A172 (cell line): Measurements from ENCODE around the gene ZC3HAV1. TPM values are rescaled to one million over a fixed set of nuclear protein-coding genes. Genes with fewer than 3 reads are reported as not detected.
"Not testable (repeated sequence)": the region's sequence is repeated elsewhere in the genome, so short reads cannot be mapped to it uniquely, and the experiment has no call there.

Experiments
- DNase-seq: peaks from one replicate; pipeline ENCODE4 v3.0.0-alpha.2; 2015; ENCODE audit warnings: low spot score
- total RNA-seq: library from RNA; depleted of rRNA; stranded (reverse); fragments of >200 nt; shearing (Covaris generic); gene quantifications from 2 replicates; pipeline ENCODE4 v1.2.3, GENCODE V29; 2014

ZC3HAV1 gene
- total RNA-seq, 1 experiment from 2014 or later = 25.4 TPM

DNA sequence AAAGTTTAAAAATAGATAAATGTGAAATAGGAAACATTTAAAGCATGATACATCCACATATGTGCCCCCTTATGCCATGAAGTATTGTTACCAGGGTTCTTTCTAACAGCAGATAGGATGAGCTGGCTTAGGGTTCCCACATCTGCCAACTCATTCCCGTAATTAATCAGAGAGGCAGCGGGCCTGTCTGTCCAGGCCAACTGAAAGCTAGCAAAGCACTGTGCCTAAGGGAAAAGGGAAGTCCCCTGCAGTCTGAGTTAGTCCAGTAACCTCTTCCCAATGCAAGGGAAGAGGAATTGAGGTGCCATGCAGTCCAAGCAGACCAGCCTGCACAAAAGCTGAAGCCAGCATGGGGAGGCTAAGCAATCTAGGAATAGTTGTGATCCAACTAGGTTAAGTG lies 55.4 kb downstream of the ZC3HAV1 start:
- DNase-seq = peak; percentile 27

DNA sequence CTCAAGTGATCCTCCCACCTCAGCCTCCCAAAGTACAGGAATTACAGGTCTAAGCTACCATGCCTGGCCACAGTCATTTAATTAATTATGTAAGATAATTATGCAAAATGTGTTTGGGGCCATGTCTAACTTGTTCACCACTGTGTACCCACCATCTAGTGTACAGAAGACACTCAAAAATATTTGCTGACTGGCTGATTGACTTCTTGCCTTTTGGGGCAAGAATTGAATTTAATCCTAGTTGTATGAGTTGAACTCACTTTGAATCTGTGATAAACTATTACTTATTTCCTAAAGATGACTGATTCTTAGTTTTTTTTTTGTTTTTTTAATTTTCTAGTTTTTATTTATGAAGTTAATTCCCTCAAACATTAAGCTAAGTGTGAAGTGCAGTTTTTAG lies 57.9 kb downstream of the ZC3HAV1 start:
- no peak for DNase-seq

DNA sequence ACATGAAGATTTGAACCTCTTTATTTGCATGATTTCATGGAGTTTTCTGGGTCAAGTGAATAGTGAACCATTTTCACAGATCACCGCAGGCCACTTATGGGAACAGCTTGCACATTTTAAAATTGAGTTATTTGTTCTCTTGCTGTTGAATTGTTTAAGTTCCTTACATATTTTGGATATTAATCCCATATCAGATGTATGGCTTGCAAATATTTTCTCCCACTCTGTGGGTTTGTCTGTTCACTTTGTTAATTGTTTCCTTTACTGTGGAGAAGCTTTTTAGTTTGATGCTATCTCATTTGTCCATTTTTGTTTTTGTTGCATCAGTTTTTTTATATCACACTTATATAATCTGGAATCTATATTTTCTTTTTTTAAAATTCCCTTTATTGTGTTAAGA lies 59.6 kb downstream of the ZC3HAV1 start:
- no peak for DNase-seq

DNA sequence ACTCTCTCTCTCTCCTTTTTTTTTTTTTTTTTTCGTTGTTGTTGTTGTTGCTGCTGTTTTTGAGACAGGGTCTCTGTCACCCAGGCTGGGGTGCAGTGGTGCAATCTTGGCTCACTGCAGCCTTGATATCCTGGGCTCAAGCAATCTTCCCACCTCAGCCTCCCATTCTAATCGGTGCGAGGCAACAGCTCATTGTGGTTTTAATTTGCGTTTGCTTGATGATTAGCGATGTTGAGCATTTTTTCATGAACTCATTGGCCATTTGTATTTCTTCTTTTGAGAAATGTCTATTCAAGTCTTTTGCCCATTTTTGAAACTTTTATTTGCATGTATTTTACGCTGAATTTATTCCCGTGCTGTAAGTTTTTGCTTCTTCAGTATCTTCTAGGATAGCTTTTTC lies 60.4 kb downstream of the ZC3HAV1 start:
- no peak for DNase-seq

DNA sequence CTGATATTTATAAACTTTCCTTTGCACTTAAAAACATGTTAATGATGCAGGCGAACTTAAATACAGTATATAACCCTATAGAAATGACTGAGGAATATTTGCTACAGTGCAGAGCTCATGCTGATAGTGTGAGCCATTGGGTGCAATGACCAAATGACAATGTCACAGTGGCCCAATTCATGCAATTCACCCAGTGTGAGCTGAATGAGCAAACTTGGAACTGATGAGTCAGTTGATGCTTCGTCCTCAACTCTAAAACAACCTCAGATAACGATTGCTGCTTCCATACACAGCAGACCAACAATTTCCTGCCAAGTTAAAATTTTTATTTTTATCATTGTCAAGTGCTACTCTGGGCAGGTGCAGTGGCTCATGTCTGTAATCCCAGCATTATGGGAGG lies 61.5 kb downstream of the ZC3HAV1 start:
- DNase-seq = no peak

DNA sequence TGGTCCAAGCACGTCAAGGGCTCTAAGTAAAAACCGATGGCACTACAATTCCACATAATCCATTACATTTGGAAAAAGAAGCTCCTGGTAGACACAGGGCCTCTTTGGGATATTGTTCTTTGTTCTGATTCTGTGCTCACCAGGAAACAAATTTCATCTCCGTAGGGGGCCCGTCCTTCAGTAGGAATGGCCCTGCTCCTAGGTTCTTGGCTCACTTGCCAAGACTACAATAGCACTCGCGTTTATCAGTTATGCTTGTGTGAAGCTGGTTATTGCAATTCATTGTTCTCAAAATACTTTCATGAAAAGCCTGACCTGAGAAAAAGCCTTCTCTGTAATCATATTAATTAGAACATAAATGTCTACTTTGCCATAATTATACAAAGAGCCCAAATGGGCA lies 63.4 kb downstream of the ZC3HAV1 start:
- DNase-seq = no peak

DNA sequence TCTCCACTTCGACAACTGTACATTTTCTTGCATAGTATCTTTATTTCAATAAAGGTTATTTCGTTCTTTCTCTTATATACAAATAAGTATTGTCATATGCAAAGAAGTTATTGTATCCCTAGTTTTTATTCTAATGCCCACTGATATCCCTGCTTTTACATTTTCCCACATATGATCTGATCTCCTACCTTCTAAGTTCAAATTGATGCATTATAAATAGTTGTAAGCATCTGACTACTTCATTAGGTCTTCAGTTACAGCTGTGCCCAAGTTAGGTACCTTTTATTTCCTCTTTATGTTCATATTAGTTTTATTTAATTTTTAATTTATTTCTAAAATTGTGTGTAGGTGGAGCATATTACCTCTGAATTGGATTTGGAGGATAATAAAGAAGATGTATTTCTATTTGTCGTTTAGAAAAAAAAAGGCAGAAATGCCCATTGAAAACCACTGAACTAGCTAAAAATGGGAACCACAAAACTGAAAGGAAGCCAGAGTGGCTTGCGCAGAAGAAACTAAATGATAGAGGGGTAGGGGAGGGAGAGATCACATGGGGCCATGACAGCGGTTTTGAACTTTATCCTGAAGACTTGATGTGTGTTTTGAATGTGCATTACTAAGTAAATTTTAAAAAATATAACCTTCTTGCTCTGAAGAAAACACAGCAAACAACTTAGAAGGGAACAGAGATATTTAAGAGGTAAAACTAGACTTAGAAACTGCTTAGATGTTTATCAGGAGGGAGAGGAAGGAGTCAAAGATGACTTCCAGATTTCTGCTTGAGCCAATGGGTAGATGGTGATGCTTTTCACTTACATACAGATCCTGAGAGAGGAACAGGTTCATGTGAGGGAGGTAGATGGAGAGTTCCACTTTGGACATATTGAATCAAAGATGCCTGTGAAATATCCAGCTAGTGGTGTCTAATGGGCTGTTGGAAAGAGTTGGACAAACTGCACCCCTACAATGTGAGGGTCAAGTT lies 64.4 kb downstream of the ZC3HAV1 start:
- no peak for DNase-seq

DNA sequence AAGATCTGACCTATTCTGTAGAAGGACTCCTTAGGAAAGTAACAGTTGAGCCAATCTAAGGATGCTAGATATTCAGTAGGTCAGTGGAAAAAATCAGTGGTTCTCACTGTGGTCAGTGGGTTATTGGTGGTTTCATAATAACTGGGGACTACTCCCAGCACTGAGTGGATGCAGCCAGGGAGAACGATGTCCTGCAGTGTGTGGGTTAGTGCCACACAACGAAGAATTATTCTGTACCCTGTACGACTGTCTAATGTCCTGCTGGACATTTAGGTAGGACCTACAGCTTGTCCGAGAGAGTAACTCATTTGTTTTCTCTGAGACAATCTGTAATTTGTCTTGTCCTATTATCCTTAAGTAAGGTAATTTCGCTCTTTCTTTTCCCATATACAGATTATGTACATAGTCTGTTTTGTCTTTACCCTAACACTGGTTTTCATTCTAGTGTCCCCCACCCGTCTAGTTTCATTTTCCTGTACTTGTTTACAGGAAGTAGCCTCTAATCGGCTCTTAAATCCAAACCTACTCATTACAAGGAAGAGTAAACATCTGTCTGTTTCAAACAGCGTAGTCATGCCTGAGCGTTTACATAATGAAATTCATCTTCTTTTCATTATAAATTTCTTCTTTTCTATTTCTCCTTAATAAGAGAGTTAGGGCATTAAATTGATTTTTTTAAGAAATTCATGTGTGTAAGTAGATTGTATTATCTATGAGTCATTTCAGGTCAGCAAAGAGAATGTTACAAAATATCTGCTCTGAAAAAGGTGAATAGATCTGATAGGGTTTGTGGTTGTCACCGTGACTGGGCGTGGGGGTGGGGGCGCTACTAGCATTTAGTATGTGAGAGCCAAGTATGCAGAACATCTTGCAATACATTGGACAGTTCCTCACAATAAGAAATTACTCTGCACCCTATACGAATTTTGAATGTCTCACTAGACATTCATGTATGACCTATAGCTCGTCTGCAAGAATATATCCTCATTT lies 65.4 kb downstream of the ZC3HAV1 start:
- no peak for DNase-seq

DNA sequence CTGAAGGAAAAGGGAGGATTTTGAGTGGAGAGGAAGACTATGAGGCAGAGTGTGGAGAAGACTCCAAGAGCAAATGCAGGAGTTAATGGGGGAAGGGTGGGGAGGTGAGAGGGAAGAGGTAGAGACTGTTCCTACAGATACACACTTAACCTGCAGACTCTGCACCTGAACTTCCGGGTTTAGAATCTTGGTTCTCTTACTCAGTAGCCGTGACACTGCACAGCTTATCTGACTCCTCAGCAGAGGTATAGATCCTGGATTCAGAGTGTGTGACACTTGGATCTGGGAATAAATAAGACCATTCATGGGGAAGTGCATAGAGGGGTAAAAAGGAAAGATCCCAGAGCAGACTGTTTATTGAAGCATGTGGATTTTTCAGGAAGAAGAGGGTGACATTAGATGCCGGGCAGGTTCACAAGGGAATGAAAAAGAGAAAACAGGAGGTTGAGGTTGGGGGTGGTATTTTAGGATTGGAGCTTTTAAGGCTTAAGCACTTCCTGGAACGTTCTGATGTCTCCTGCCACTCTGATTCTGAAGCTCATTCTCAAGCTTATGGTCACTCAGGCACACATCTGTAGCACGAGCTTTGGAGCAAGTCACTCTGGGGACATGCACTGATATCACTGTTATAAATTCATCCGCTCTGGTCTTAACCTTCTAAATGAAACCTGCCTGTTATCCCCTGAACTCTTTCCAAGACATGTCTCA lies 68.0 kb downstream of the ZC3HAV1 start:
- DNase-seq = no peak

DNA sequence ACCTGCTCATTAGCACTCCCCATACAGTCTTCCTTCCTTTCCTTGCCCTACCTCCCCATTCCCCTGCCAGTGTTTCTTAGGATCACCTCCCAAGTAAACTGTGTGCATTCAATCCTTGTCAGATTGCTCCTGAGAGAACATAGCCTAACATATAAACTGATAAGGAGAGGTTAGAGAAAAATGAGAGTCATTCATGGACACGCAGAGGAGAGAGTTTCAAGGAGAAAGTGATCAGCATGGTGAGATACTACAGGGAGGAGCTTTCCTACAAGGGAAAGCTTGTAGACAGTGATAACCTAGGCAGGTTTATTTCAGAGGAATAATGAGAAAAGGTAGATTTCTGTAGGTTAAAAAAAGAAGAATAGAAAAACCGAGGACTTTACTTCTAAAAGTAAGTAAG lies 70.8 kb downstream of the ZC3HAV1 start:
- DNase-seq = no peak

DNA sequence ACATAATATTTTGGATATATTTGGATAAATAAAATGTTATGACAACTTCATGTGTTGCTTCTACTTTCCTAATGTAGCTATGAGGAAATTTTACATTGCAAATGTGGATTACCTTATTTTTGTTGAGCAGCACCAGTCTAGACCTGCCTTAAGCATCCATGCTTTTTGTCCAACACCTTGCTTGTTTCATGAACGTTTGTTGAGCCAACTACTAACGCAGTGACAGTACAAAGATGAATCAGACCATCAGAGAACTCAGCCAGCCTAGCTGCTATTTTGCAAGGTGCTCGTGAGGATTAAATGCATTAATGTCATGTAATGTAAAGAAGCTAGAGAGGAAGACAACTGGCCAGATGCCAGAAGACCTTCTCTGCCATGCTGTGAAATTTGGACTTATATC lies 72.6 kb downstream of the ZC3HAV1 start:
- no peak for DNase-seq

DNA sequence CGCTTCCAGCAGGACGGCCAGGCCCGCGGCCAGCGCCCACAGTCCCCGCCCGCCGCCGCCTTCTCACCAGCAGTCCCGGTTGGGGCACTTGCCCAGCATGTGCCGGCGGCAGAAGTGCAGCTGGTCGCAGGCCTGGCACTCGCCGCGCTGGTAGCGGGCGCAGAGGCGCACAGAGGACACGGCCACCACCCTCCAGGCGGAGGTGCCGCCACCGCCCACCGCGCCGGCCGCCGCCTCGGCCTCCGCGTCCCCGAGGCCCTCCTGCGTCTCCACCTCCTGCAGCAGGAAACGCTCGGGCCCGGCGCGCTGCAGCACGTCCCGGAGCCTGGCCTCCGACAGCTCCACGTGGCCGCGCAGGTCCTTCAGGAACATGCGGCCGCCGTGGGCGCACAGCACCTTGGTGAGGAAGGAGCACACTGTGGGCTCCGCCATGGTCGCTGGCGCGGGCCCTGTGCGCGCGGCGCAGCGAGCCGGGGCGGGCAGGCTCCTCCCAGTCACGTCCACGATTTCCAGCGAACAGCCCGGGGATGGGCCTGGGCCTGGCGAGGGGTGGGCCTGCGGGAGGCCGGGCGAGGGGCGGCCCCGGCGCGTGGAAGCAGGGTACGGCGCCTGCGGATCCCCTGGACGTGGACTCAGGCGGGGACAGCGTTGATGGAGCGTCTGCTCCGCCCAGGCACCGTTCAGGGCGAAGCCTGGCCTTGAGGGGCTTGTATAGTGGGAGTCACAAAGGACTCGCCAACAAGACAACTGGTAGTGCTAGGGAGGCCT lies 73.8 kb downstream of the ZC3HAV1 start, which contains the start of gene ZC3HAV1L:
Gene ZC3HAV1L, minus strand, starts transcription at position 457 of the 768 bp plus-strand sequence. Its CDS starts 25 bp downstream, at position 432.
- DNase-seq = no peak

DNA sequence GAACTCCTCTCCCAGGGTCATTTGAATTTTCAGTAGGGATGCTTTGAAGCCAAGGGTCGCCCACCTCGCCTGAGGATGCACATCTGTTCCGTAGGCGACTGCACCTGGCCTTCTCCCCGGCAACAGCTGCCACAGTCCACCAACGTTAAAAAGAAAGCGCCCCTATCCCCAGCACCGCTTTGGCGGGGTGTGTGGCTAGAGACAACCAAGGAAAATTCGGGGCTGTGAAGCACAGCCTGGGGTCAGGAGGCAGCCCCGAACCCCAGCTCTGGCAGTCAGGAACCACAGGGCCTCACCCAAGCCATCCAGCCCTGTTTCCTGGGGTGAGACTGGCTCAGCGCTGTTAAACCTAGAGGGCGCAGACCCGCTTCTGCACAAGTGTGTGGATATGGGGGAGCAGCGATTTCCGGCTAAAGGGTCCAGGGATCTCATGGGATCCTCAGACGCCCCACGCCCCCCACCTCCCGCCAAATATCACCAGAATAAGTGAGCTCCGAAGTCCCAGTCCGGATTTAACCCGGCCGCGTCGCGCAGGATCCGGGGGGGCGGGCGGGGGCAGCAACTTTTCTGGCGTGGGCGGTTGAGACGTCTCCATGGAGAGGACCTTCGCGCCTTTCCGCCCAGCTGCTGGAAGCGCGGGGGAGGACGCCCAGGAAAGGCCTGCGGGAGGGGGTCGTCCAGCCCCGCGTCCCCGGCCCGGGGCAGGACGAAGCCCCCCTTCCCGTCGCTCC lies 74.5 kb downstream of the ZC3HAV1 start:
- no peak for DNase-seq

DNA sequence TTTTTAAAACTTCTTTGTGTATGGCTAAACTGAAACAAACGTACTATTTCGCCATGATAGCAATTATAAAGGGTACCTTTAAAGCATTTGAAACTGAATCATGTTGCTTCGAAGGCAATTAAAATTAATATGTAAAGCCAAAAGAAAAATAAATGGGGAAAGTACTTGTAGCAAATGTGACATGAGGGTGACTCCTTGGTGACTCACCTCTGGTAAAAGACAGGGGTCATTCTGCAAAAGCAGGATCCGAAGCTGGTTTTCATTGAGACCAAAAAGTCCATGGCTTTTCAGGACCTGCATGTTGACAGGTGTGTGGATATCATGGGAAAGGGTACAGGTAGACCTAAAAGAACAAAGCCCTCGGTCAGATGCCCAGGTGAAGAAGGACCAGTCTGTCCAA lies 75.2 kb downstream of the ZC3HAV1 start:
- no peak for DNase-seq

DNA sequence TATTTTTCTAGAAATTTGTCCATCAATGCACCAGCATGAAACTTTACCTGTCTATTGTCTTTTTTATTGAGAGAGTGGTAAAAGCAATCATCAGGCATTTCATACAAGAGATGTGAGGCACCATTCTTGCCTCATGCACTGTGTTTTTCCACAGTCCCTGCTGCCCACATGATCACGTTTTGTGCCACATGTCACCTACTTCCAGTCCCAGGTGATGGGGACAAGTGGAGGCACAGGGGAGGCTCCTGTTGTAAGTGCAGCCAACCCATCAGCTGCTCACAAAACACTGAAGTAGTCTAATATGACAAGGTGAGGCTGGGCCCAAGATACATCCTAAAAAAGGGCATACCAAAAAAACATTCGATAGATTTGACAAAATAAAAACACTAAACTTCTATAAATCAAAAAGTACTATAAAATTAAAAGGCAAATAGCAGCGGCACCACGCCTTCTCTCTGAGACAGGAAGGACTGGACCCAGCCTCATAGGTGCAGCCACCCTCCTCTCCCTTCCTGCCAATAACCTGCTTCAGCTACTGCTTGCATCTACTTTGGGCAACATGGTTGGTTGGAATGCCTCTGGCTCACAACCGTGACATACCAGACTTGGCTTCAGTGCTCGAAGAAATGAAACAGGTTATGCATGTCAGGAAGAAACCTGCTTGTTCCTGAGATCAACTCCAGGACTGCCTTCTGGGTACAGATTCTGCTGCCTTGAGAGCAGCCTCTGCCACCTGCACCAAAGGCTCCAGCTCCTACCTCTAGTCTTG lies 76.0 kb downstream of the ZC3HAV1 start:
- no peak for DNase-seq

DNA sequence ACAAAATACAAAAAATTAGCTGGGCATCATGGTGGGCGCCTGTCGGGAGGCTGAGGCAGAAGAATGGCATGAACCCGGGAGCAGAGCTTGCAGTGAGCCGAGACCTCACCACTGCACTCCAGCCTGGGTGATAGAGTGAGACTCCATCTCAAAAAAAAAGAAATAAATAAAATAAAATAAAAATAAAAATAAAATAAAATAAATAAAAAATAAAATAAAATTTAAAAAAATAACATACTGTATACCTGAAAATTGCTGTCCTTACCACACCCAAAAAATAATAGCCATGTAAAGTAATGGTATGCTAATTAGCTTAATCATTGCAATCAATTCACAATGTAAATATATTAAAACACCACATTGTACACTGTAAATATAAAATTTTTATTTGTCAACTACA lies 77.0 kb downstream of the ZC3HAV1 start:
- no peak for DNase-seq

DNA sequence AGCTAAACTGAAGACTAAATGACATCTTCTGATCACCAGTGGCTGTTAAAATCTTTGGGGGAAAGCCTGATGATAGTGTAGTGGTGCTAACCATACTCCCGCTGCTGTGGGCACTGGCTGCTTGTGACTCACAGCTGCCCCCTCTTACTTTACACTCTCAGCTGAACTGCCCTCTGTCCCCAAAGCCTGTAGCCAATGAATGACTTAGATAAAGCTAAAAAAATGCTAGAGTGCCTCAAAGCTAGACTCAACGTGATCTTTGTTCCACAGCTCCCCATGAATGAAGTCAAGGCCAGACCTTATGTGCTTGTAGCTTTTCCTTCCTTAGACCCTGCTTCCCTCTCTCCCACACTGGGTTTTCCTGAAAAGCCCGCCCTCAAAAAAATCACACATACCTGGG lies 80.2 kb downstream of the ZC3HAV1 start:
- no peak for DNase-seq

DNA sequence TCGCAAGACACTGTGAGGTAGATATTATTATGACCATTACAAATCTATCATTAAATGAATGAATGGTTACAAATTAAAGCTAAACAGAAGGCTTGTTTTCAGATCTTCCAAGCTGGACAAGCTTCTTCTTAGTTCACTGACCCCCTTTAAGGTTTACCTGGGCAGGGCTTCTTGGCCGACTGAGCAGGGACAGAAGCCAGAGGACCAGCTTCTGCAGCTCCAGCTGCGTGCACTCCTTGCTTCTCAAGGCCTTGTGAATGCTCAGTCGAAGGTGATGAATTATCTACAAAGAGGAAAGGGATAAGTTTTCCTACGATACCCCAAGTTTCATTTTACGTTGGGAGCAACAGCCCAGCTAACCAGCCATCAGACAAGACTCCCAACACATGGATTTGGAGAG lies 83.0 kb downstream of the ZC3HAV1 start:
- no peak for DNase-seq

DNA sequence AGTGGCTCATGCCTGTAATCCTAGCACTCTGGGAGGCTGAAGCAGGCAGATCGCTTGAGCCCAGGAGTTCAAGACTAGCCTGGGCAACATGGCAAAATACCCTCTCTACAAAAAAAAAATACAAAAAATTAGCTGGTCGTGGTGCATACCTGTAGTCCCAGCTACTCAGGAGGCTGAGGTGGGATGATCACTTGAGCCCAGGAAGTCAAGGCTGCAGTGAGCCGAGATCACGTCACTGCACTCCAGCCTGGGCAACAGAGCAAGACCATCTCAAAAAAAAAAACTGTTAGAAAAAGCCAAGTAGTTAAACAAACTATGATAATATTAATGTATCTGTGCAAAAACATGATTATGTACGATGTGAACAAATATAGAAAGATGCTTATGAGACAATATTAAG lies 83.7 kb downstream of the ZC3HAV1 start:
- not testable (repeated sequence) for DNase-seq
